Esophagus muscularis mucosa (tissue), 4 donors: ENCODE results near the gene ZNF397. TPM values are rescaled to one million over a fixed set of nuclear protein-coding genes. Genes with fewer than 3 reads are reported as not detected.

ENCODE experiments used
- DNase-seq: peaks from one replicate; pipeline ENCODE4 v3.0.0-alpha.2; 2017; ENCODE audit errors: extremely low spot score
- H3K27ac ChIP-seq, 4 donors: fragments of 200-600 bp; sonication (generic); replicated peaks in 1 of 4; 1 replicate in 3 of 4; 2 replicates in 1 of 4; pipeline ENCODE4 v1.5.1; 2016 to 2019; ENCODE audit warnings: mild to moderate bottlenecking in 1 of 4
- H3K27me3 ChIP-seq, 4 donors: fragments of 200-600 bp; sonication (generic); one replicate each; pipeline versions ENCODE4 v1.5.1 to v1.6.0; 2016 to 2019
- H3K36me3 ChIP-seq, 4 donors: fragments of 200-600 bp; sonication (generic); one replicate each; pipeline ENCODE4 v1.5.1; 2016 to 2019
- H3K4me1 ChIP-seq, 4 donors: fragments of 200-600 bp; sonication (generic); one replicate each; pipeline ENCODE4 v1.5.1; 2016 to 2019
- H3K4me3 ChIP-seq, 4 donors: fragments of 200-600 bp; sonication (generic); 1 replicate in 2 of 4; 2 replicates in 2 of 4; pipeline ENCODE4 v1.5.1; 2016 to 2019; ENCODE audit warnings: mild to moderate bottlenecking in 4 of 4, moderate library complexity in 1 of 4
- H3K9me3 ChIP-seq, 4 donors: fragments of 200-600 bp; sonication (generic); 1 replicate in 3 of 4; 2 replicates in 1 of 4; pipeline ENCODE4 v1.5.1; 2016 to 2019
- EP300 ChIP-seq: sonication (generic); formaldehyde crosslinking; IDR thresholded peaks from one replicate; pipeline ENCODE4 v1.6.1; 2017; ENCODE audit warnings: antibody characterized with exemption
- POLR2A ChIP-seq: fragments of 450-650 bp; IDR thresholded peaks from one replicate; pipeline ENCODE4 v1.6.1; 2017; ENCODE audit warnings: antibody characterized with exemption, moderate library complexity, mild to moderate bottlenecking, low read depth
- POLR2AphosphoS5 ChIP-seq, 2 donors: sonication (generic); formaldehyde crosslinking; IDR thresholded peaks; one replicate each; pipeline ENCODE4 v1.6.1; 2017; ENCODE audit warnings: antibody characterized with exemption in 2 of 2
- WGBS: methylation state at CpG from one replicate; pipeline ENCODE4 v1.1.5; 2018; 5-methylcytosine and 5-hydroxymethylcytosine counted together
- intact Hi-C: fragments of 100-400 bp; cut with DNase I; formaldehyde crosslinking; loops from one replicate; pipeline ENCODE4 v1.15.1; 2023
- total RNA-seq, 4 donors: library from RNA; depleted of rRNA; stranded (reverse); fragments of >200 nt; gene quantifications; one replicate each; pipeline versions ENCODE4 v1.1.0 to v1.2.1, GENCODE V29; 2016
- TF ChIP-seq, protein P1 (sequence below), 3 experiments: fragments of 200-600 bp in 2 of 3; fragments of 450-650 bp in 1 of 3; sonication (generic) in 2 of 3; IDR thresholded peaks; one replicate each; pipeline ENCODE4 v1.5.1; 2017 to 2019; ENCODE audit warnings: antibody characterized with exemption in 3 of 3, mild to moderate bottlenecking in 2 of 3, moderate library complexity in 1 of 3

Gene ZNF397
- total RNA-seq, 4 donors from 2014 or later: 22.2 to 27.8 (median 24.9) TPM

DNA sequence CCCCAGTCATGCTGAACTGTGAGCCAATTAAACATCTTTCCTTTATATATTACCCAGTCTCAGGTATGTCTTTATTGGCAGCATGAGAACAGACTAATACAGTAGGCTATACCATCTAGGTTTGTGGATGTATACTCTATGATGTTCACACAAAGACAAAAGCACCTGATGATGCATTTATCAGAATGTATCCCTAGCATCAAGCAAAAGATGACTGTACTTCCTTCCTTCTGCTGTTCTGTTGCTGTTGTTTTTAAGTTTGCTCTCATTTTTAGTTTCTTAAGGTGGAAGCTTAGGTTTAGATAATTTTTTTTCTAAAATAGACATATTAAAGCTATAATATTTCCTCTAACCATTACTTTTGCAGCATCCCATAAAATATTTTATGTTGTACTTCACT lies 36.8 kb downstream of the ZNF397 start:
- H3K27ac ChIP-seq: no peak overlapping the region
- H3K9me3 ChIP-seq: no peaks in the 10 kb centered on the region
- DNase-seq: no peak
- TF ChIP-seq, protein P1, sequence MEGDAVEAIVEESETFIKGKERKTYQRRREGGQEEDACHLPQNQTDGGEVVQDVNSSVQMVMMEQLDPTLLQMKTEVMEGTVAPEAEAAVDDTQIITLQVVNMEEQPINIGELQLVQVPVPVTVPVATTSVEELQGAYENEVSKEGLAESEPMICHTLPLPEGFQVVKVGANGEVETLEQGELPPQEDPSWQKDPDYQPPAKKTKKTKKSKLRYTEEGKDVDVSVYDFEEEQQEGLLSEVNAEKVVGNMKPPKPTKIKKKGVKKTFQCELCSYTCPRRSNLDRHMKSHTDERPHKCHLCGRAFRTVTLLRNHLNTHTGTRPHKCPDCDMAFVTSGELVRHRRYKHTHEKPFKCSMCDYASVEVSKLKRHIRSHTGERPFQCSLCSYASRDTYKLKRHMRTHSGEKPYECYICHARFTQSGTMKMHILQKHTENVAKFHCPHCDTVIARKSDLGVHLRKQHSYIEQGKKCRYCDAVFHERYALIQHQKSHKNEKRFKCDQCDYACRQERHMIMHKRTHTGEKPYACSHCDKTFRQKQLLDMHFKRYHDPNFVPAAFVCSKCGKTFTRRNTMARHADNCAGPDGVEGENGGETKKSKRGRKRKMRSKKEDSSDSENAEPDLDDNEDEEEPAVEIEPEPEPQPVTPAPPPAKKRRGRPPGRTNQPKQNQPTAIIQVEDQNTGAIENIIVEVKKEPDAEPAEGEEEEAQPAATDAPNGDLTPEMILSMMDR (IDR thresholded peaks at IDR 0.05): no peak
- TF ChIP-seq EP300: no peak
- no peak for TF ChIP-seq POLR2A
- no peak for TF ChIP-seq POLR2AphosphoS5 (IDR thresholded peaks at IDR 0.05)
- intact Hi-C loops: no loop called here
- no peaks in the 10 kb centered on the region for H3K4me1 ChIP-seq
- no peaks in the 10 kb centered on the region for H3K27me3 ChIP-seq
- no peaks in the 10 kb centered on the region for H3K36me3 ChIP-seq
- no peak overlapping the region for H3K4me3 ChIP-seq

DNA sequence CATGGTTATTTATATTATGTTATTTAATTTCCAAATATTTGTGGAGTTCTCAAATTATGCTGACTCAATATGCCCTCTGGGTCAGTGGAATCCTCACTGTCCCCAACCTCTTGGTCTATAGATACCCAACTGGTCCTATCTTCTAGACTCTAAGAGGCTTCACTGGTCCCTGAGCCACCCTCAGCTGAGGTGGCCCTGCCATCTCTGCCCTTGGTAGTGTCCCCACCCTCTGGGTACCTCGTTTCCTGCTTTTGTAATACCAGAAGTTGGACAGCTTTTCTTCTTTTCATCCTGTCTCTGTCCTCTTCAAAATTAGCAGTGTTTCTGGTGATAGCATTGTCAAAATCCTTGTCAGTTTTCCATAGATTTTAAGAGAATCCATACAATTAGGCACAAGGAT lies 37.3 kb downstream of the ZNF397 start:
- peaks cover 0 to 1% (median under 1%) of the 10 kb centered on the region in 4 donors for H3K36me3 ChIP-seq
- H3K4me1 ChIP-seq: no peaks in the 10 kb centered on the region
- no peak for DNase-seq
- H3K27ac ChIP-seq: no peak overlapping the region
- intact Hi-C loops: no loop called here
- no peak overlapping the region for H3K4me3 ChIP-seq
- H3K27me3 ChIP-seq: no peaks in the 10 kb centered on the region
- WGBS: 81% methylated on average over 1 of the region's 1 CpG
- TF ChIP-seq POLR2AphosphoS5 (IDR thresholded peaks at IDR 0.05) (no peak), EP300 (no peak), POLR2A (no peak)
- TF ChIP-seq, protein P1 (IDR thresholded peaks at IDR 0.05): no peak
- no peaks in the 10 kb centered on the region for H3K9me3 ChIP-seq

DNA sequence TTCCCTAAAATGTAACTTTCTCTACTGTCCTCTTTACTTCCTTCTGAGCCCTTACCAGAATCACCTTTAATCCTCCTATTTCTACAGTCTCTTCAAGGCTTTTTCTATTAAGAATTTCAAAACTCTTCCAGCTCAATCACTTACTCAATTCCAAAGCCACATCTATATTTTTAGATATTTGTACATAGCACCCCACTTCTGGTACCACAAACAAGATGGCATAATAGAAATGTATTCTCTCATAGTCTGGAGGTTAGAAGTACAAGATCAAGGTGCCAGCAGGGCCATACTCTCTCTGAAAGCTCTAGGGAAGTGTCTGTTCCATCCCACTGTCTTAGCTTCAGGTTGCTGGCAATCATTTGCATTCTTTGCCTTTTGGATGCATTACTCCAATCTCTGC lies 38.1 kb downstream of the ZNF397 start:
- Histone ChIP-seq H3K9me3 (no peaks in the 10 kb centered on the region), H3K27ac (no peak overlapping the region), H3K4me1 (no peaks in the 10 kb centered on the region), H3K36me3 (peaks cover 0 to 9% (median 8%) of the 10 kb centered on the region in 4 donors), H3K4me3 (no peak overlapping the region), H3K27me3 (no peaks in the 10 kb centered on the region)
- intact Hi-C loops: no loop called here
- TF ChIP-seq, protein P1 (IDR thresholded peaks at IDR 0.05): no peak
- TF ChIP-seq POLR2A (no peak), POLR2AphosphoS5 (IDR thresholded peaks at IDR 0.05) (no peak), EP300 (no peak)
- no peak for DNase-seq

DNA sequence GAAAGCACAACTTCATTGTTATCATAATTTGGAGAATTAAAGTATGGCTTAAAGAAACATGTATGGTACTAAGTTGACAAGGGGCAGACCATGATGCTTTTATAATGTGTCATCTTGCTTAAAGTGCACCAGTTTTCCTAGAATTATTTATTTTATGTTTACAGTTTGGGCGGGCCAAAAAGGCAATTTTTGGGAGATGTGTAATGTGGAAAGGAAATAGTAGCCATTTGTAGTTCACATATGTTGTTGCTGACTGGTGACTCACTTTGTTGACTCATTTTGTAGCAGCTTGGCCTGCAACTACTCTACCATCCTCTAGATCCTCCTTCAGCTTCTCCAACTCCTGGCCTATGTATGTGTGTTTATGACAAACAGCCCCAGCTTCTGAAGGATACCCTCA lies 41.5 kb downstream of the ZNF397 start:
- TF ChIP-seq EP300 (no peak), POLR2AphosphoS5 (IDR thresholded peaks at IDR 0.05) (no peak), POLR2A (no peak)
- TF ChIP-seq, protein P1 (IDR thresholded peaks at IDR 0.05): no peak
- WGBS: 95% methylated on average over 1 of the region's 1 CpG
- Histone ChIP-seq H3K9me3 (no peaks in the 10 kb centered on the region), H3K4me3 (no peak overlapping the region), H3K27ac (no peak overlapping the region), H3K36me3 (peaks cover 0 to 20% (median 17%) of the 10 kb centered on the region in 4 donors), H3K27me3 (no peaks in the 10 kb centered on the region), H3K4me1 (no peaks in the 10 kb centered on the region)
- intact Hi-C loops: no loop called here
- no peak for DNase-seq
